OCI-LY3 (cell line): Measurements from ENCODE around the gene WDR91.

Source experiments
- H2AFZ ChIP-seq: fragments of 200-600, 300-600 bp; shearing (Covaris generic); 2 replicates; pipeline ENCODE4 v1.6.0; 2014; ENCODE audit warnings: antibody characterized with exemption, low read depth, low read length
- H3K27ac ChIP-seq: fragments of 200-600, 300-600 bp; sonication (generic); 2 replicates; pipeline ENCODE4 v1.5.1; 2014; ENCODE audit warnings: mild to moderate bottlenecking, low read length, moderate library complexity, mixed read lengths
- H3K27me3 ChIP-seq: fragments of 200-600, 300-600 bp; sonication (generic); 2 replicates; pipeline ENCODE4 v1.6.1; 2014; ENCODE audit warnings: low read depth, low read length, mixed read lengths
- H3K36me3 ChIP-seq: fragments of 200-600, 300-600 bp; sonication (generic); replicated peaks from 2 replicates; pipeline ENCODE3; 2014; ENCODE audit warnings: low read depth, low read length, mixed read lengths
- H3K4me1 ChIP-seq: fragments of 300-600, 200-600 bp; sonication (generic); 2 replicates; pipeline ENCODE4 v1.6.1; 2014; ENCODE audit warnings: low read length, mixed read lengths
- H3K4me2 ChIP-seq: fragments of 200-600, 300-600 bp; sonication (generic); 2 replicates; pipeline ENCODE4 v1.6.1; 2014; ENCODE audit warnings: low read length, mixed read lengths
- H3K4me3 ChIP-seq: fragments of 300-600, 200-600 bp; sonication (generic); 2 replicates; pipeline ENCODE4 v1.5.1; 2014; ENCODE audit warnings: antibody characterized with exemption, mild to moderate bottlenecking, low read length, moderate library complexity
- H3K79me2 ChIP-seq: fragments of 300-600, 200-600 bp; shearing (Covaris generic); 2 replicates; pipeline ENCODE4 v1.6.1; 2014; ENCODE audit warnings: mild to moderate bottlenecking, low read length, mixed read lengths
- H3K9ac ChIP-seq: fragments of 300-600, 200-600 bp; shearing (Covaris generic); 2 replicates; pipeline ENCODE4 v1.6.0; 2014; ENCODE audit warnings: mild to moderate bottlenecking, low read length, moderate library complexity
- H3K9me3 ChIP-seq: fragments of 200-600, 300-600 bp; shearing (Covaris generic); 2 replicates; pipeline ENCODE4 v1.6.1; 2014; ENCODE audit warnings: low read length, mixed read lengths; ENCODE audit not compliant: insufficient read depth
- H4K20me1 ChIP-seq: fragments of 200-600, 300-600 bp; sonication (generic); 2 replicates; pipeline ENCODE4 v1.6.1; 2016; ENCODE audit warnings: low read length, mixed read lengths; ENCODE audit not compliant: insufficient read depth
- CTCF ChIP-seq: fragments of 200-600, 300-600 bp; sonication (generic); IDR thresholded peaks from 2 replicates; pipeline ENCODE4 v1.5.1; 2014; ENCODE audit warnings: antibody characterized with exemption, low read length, low read depth
- EZH2phosphoT487 ChIP-seq: fragments of 200-600 bp; shearing (Covaris generic); IDR thresholded peaks from 2 replicates; pipeline ENCODE4 v1.6.1; 2018; ENCODE audit warnings: antibody characterized with exemption, mixed run types, low read depth

The WDR91 gene

GRCh38 chr7:135232720-135233119 is 21.4 kb upstream of the WDR91 start:
- Histone ChIP-seq H3K79me2 (no peaks in the 10 kb centered on the region), H3K27ac (no peak overlapping the region), H3K4me1 (peaks cover 10% of the 10 kb centered on the region), H4K20me1 (no peaks in the 10 kb centered on the region), H3K4me2 (no peak overlapping the region), H3K9ac (no peak overlapping the region), H3K4me3 (no peak overlapping the region), H3K9me3 (no peaks in the 10 kb centered on the region), H3K36me3 (no peaks in the 10 kb centered on the region), H3K27me3 (peaks cover 85% of the 10 kb centered on the region), H2AFZ (no peak overlapping the region)
- TF ChIP-seq CTCF (peak; percentile 52), EZH2phosphoT487 (no peak)

GRCh38 chr7:135232087-135232486 is 20.8 kb upstream of the WDR91 start:
- Histone ChIP-seq H3K9me3 (no peaks in the 10 kb centered on the region), H3K79me2 (no peaks in the 10 kb centered on the region), H3K27me3 (peaks cover 85% of the 10 kb centered on the region), H3K4me1 (peaks cover 7% of the 10 kb centered on the region), H3K9ac (no peak overlapping the region), H3K4me3 (no peak overlapping the region), H3K4me2 (no peak overlapping the region), H3K27ac (no peak overlapping the region), H4K20me1 (no peaks in the 10 kb centered on the region), H3K36me3 (no peaks in the 10 kb centered on the region), H2AFZ (no peak overlapping the region)
- no peak for TF ChIP-seq EZH2phosphoT487
- TF ChIP-seq CTCF: no peak

- Histone ChIP-seq H4K20me1 (no peaks in the 10 kb centered on the region), H3K4me2 (no peak overlapping the region), H3K9ac (no peak overlapping the region), H3K27me3 (peaks cover 85% of the 10 kb centered on the region), H3K79me2 (no peaks in the 10 kb centered on the region), H3K36me3 (no peaks in the 10 kb centered on the region), H2AFZ (no peak overlapping the region), H3K9me3 (no peaks in the 10 kb centered on the region), H3K4me1 (peaks cover 3% of the 10 kb centered on the region), H3K4me3 (no peak overlapping the region), H3K27ac (no peak overlapping the region)
- no peak for TF ChIP-seq CTCF
Observed at GRCh38 chr7:135231686-135232085, 20.4 kb upstream of the WDR91 start.

GRCh38 chr7:135224027-135224426 is 12.7 kb upstream of the WDR91 start:
- H3K4me3 ChIP-seq: no peak overlapping the region
- peak overlapping the region; percentile 34; the same call in 1 of the 2 replicates for H3K4me2 ChIP-seq
- H3K9me3 ChIP-seq: no peaks in the 10 kb centered on the region
- H4K20me1 ChIP-seq: 0 out of 2 replicates have a peak, but pooled peaks cover 4% of the 10 kb centered on the region
- no peak overlapping the region for H2AFZ ChIP-seq
- H3K4me1 ChIP-seq: peaks cover 16% of the 10 kb centered on the region
- H3K27ac ChIP-seq: no peak overlapping the region
- TF ChIP-seq CTCF (no peak), EZH2phosphoT487 (peak; percentile 95)
- no peaks in the 10 kb centered on the region for H3K79me2 ChIP-seq
- peaks cover 88% of the 10 kb centered on the region for H3K27me3 ChIP-seq
- no peaks in the 10 kb centered on the region for H3K36me3 ChIP-seq
- H3K9ac ChIP-seq: no peak overlapping the region
